ENCODE data around the gene SLC39A2. TPM values are rescaled to one million over a fixed set of nuclear protein-coding genes. Genes with fewer than 3 reads are reported as not detected.
A peak's percentile ranks its signal among the peaks of the same experiment; 100 is the strongest.
"Not testable (repeated sequence)": the region's sequence is repeated elsewhere in the genome, so short reads cannot be mapped to it uniquely, and the experiment has no call there.

The SLC39A2 gene
- total RNA-seq, 2 experiments from 2014 or later: not detected

DNA sequence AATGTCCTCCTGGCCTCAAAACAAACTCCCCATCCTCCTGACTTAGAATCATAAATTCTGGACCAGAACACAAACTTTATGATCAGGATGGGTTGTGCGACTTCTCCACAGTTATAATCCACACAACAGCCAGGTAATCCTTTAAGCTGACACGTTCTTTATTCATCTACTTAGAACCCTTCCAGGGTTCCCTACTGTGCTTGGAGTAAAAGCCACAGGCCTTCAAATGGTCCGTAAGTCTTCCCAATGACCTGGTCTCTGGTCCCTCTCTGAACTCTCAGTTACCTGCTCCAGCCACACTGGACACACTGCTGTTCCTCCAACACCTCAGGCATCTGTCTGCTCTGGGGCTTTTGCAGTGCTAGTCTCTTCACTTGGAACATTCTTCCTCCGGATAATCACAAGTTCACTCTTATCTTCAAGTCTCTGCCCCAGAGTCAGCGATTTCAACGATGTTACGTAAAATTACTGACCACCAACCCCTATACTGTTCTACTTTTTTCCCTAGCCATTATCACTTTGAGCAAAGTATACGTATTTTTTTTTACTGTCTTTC, 41.4 kb downstream of the SLC39A2 start:
- no peaks in the 10 kb centered on the region for H3K27me3 ChIP-seq (ENCODE audit: control insufficient read depth in 1 of 2, insufficient read depth in 2 of 2, low read length in 2 of 2)
- H3K4me3 ChIP-seq (ENCODE audit: low read length): no peak overlapping the region
- H3K4me1 ChIP-seq (ENCODE audit: insufficient read depth, low read length): peaks cover 15% of the 10 kb centered on the region
- no peaks in the 10 kb centered on the region for H3K36me3 Mint-ChIP-seq (ENCODE audit: low read depth)
- H3K4me1 Mint-ChIP-seq (ENCODE audit: low read depth): peaks cover 11% of the 10 kb centered on the region
- TF ChIP-seq, protein P1, sequence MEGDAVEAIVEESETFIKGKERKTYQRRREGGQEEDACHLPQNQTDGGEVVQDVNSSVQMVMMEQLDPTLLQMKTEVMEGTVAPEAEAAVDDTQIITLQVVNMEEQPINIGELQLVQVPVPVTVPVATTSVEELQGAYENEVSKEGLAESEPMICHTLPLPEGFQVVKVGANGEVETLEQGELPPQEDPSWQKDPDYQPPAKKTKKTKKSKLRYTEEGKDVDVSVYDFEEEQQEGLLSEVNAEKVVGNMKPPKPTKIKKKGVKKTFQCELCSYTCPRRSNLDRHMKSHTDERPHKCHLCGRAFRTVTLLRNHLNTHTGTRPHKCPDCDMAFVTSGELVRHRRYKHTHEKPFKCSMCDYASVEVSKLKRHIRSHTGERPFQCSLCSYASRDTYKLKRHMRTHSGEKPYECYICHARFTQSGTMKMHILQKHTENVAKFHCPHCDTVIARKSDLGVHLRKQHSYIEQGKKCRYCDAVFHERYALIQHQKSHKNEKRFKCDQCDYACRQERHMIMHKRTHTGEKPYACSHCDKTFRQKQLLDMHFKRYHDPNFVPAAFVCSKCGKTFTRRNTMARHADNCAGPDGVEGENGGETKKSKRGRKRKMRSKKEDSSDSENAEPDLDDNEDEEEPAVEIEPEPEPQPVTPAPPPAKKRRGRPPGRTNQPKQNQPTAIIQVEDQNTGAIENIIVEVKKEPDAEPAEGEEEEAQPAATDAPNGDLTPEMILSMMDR (IDR thresholded peaks at IDR 0.05): no peak
- ATAC-seq (ENCODE audit: poor library complexity): no peak
- ChIA-PET CTCF (interaction anchor here (0.7 to 3.0 kb wide), 12 partner anchors 14 to 83 kb away, joined by 3 to 58 read pairs (median 5); partner anchors contain the start of genes NDRG2 and TMEM253), POLR2A (interaction anchor here (1.2 to 2.8 kb wide), 2 partner anchors 25 to 28 kb away, joined by 3 to 22 read pairs; no protein-coding TSS in a partner anchor)
- H3K9me3 ChIP-seq (ENCODE audit: control insufficient read depth in 1 of 2, insufficient read depth in 1 of 2, low read length in 2 of 2): no peaks in the 10 kb centered on the region
- H3K27ac ChIP-seq (ENCODE audit: low read depth in 1 of 2, low read length in 2 of 2): no peak overlapping the region
- H3K27me3 Mint-ChIP-seq: peaks cover 10% of the 10 kb centered on the region
- H3K27ac Mint-ChIP-seq: no peak overlapping the region
- no peaks in the 10 kb centered on the region for H3K36me3 ChIP-seq (ENCODE audit: insufficient read depth, low read length)
- intact Hi-C loops (cut with DNase I, micrococcal nuclease): loop anchor here (1.0 kb wide), 1 partner anchor 26 kb away; no protein-coding TSS in a partner anchor
- no peak overlapping the region for H3K4me3 Mint-ChIP-seq
- no peak for DNase-seq
- H3K9me3 Mint-ChIP-seq: no peaks in the 10 kb centered on the region

DNA sequence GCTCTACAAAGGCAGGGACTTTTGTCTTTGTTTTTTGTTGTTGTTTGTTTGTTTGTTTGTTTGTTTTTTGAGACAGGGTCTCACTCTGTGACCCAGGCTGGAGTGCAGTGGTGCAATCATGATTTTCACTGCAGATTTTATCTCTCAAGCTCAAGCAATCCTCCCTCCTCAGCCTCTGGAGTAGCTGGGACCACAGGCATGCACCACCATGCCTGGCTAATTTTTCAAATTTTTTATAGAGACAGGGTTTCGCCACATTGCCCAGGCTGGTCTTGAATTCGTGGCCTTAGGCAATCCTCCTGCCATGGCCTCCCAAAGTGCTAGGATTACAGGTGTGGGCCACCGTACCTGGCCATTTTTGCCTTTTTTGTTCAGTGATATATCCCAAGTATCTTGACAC, 41.8 kb downstream of the SLC39A2 start:
- H3K4me1 Mint-ChIP-seq (ENCODE audit: low read depth): peaks cover 11% of the 10 kb centered on the region
- H3K9me3 ChIP-seq (ENCODE audit: control insufficient read depth in 1 of 2, insufficient read depth in 1 of 2, low read length in 2 of 2); H3K27ac ChIP-seq (ENCODE audit: low read depth in 1 of 2, low read length in 2 of 2); ATAC-seq (ENCODE audit: poor library complexity); H3K27ac Mint-ChIP-seq; H3K36me3 Mint-ChIP-seq (ENCODE audit: low read depth); H3K4me3 ChIP-seq (ENCODE audit: low read length); H3K4me3 Mint-ChIP-seq; H3K27me3 Mint-ChIP-seq; H3K27me3 ChIP-seq (ENCODE audit: control insufficient read depth in 1 of 2, insufficient read depth in 2 of 2, low read length in 2 of 2); H3K9me3 Mint-ChIP-seq; DNase-seq; H3K36me3 ChIP-seq (ENCODE audit: insufficient read depth, low read length): not testable (repeated sequence)
- ChIA-PET CTCF (interaction anchor here (0.7 to 3.0 kb wide), 7 partner anchors 15 to 82 kb away, joined by 3 to 58 read pairs (median 7); partner anchors contain the start of gene NDRG2), POLR2A (interaction anchor here (1.2 to 2.8 kb wide), 2 partner anchors 26 to 28 kb away, joined by 3 to 22 read pairs; no protein-coding TSS in a partner anchor)
- intact Hi-C loops (cut with DNase I, micrococcal nuclease): loop anchor here (1.0 kb wide), 1 partner anchor 27 kb away; no protein-coding TSS in a partner anchor
- peaks cover 15% of the 10 kb centered on the region for H3K4me1 ChIP-seq (ENCODE audit: insufficient read depth, low read length)

DNA sequence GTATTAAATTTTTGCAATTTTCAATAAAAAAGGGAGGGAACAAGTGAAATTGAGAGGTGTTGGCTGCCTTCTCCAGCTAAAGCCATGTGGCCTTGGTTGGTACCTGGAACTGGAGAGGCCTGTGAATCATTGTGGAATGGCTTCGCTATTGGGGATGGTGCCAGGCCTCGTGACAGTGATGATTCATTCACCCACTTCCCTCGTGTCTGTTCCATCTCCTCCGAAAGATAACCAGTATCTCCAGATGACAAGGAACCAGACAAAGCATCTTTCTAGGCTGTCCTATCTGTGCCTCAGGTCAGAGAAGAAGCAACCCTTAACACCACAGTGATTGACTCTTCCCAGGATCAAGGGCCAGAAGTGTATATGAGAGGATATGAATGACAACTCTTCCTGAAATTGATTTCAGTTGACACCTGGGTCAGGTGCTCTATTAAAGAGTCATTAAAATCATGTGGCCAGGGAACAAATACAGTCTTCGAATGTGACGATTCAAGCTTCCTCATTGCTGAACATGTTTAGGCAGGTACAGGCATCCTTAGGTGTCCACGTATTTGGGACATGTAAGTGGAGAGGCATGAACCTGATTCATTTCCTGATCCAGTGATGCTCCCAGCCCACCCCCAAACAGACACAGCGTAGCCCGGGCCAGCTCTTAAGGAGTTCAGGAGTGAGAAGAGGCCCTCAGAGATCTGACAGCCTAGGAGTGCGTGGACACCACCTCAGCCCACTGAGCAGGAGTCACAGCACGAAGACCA, 42.8 kb downstream of the SLC39A2 start, which contains the start of gene RNASE7:
TSS of gene RNASE7 (plus strand) at position 687 of the 758 bp plus-strand sequence. CDS start 631 bp downstream, outside the sequence.
- ChIA-PET POLR2A (no interaction called here), CTCF (interaction anchor here (1.8 kb wide), 1 partner anchor 27 kb away, joined by 6 read pairs; no protein-coding TSS in a partner anchor)
- TF ChIP-seq, protein P1 (IDR thresholded peaks at IDR 0.05): no peak
- ATAC-seq (ENCODE audit: poor library complexity) (no peak), DNase-seq (peak in 2 of 14 experiments; percentile 24 to 26)
- H3K9me3 ChIP-seq (ENCODE audit: control insufficient read depth in 1 of 2, insufficient read depth in 1 of 2, low read length in 2 of 2): no peaks in the 10 kb centered on the region
- Mint-ChIP-seq H3K4me3 (no peak within 1 kb of the TSS), H3K27ac (no peak within 1 kb of the TSS), H3K4me1 (ENCODE audit: low read depth) (peaks cover 11% of the 10 kb centered on the region), H3K27me3 (peaks cover 10% of the 10 kb centered on the region), H3K36me3 (ENCODE audit: low read depth) (no peaks in the 10 kb centered on the region), H3K9me3 (no peaks in the 10 kb centered on the region)
- no peaks in the 10 kb centered on the region for H3K27me3 ChIP-seq (ENCODE audit: control insufficient read depth in 1 of 2, insufficient read depth in 2 of 2, low read length in 2 of 2)
- intact Hi-C loops (cut with DNase I, micrococcal nuclease): no loop called here
- no peak within 1 kb of the TSS for H3K27ac ChIP-seq (ENCODE audit: low read depth in 1 of 2, low read length in 2 of 2)
- H3K36me3 ChIP-seq (ENCODE audit: insufficient read depth, low read length): no peaks in the 10 kb centered on the region
- H3K4me1 ChIP-seq (ENCODE audit: insufficient read depth, low read length): peaks cover 15% of the 10 kb centered on the region
- H3K4me3 ChIP-seq (ENCODE audit: low read length): no peak within 1 kb of the TSS

Data from CD4-positive, alpha-beta T cell (primary cell).